HepG2 (cell line): ENCODE data around the gene TP73.

Source experiments
- ARNT2 ChIP-seq: sonication (generic); formaldehyde crosslinking; IDR thresholded peaks from 2 replicates; pipeline ENCODE4 v1.8.0; 2022; ENCODE audit warnings: mild to moderate bottlenecking, low read depth, missing genetic modification reagents, moderate library complexity
- CTCF ChIP-seq: sonication (generic); formaldehyde crosslinking; IDR thresholded peaks from 2 replicates; pipeline ENCODE4 v1.5.0; 2020; ENCODE audit warnings: mild to moderate bottlenecking, missing genetic modification reagents, moderate library complexity
- GTF2F1 ChIP-seq: fragments of 150-350 bp; IDR thresholded peaks from 2 replicates; pipeline ENCODE4 v1.6.1; 2014; ENCODE audit warnings: low read length
- KDM1A ChIP-seq: IDR thresholded peaks from 2 replicates; pipeline ENCODE4 v1.6.1; 2016; ENCODE audit warnings: missing compliant biosample characterization
- KDM4B ChIP-seq: sonication (generic); formaldehyde crosslinking; IDR thresholded peaks from 2 replicates; pipeline ENCODE4 v1.4.0; 2020; ENCODE audit warnings: missing genetic modification reagents
- MED1 ChIP-seq: sonication (generic); formaldehyde crosslinking; IDR thresholded peaks from 2 replicates; pipeline ENCODE4 v1.4.0; 2020; ENCODE audit warnings: missing genetic modification reagents
- POLR2AphosphoS5 ChIP-seq: IDR thresholded peaks from 2 replicates; pipeline ENCODE4 v1.6.1; 2012; ENCODE audit warnings: low read depth, low read length
- PTBP1 ChIP-seq: fragments of 200-400 bp; formaldehyde crosslinking; IDR thresholded peaks from 2 replicates; pipeline ENCODE4 v1.6.1; 2018; ENCODE audit warnings: low read length, low read depth; ENCODE audit not compliant: poor library complexity, severe bottlenecking
- SIX1 ChIP-seq: sonication (generic); formaldehyde crosslinking; IDR thresholded peaks from 2 replicates; pipeline ENCODE4 v1.4.0; 2020; ENCODE audit warnings: missing genetic modification reagents, borderline replicate concordance
- SP1 ChIP-seq, 2 experiments: fragments of 450-650 bp in 1 of 2; sonication (generic) in 1 of 2; formaldehyde crosslinking in 1 of 2; IDR thresholded peaks; 2 replicates each; pipeline versions ENCODE4 v1.4.0 to v1.6.1; 2016 to 2020; ENCODE audit warnings: missing genetic modification reagents in 1 of 2
- ZBTB33 ChIP-seq: sonication (generic); formaldehyde crosslinking; IDR thresholded peaks from 2 replicates; pipeline ENCODE4 v1.4.0; 2020; ENCODE audit warnings: missing genetic modification reagents
- ZBTB7A ChIP-seq: sonication (generic); formaldehyde crosslinking; IDR thresholded peaks from 2 replicates; pipeline ENCODE4 v1.8.0; 2022; ENCODE audit warnings: mild to moderate bottlenecking, missing genetic modification reagents
- ZNF253 ChIP-seq: sonication (generic); formaldehyde crosslinking; IDR thresholded peaks from 2 replicates; pipeline ENCODE4 v1.8.0; 2022; ENCODE audit warnings: mild to moderate bottlenecking, missing genetic modification reagents, borderline replicate concordance
- TF ChIP-seq, protein P1 (sequence below): sonication (generic); formaldehyde crosslinking; IDR thresholded peaks from 2 replicates; pipeline ENCODE4 v1.4.0; 2020; ENCODE audit warnings: mild to moderate bottlenecking, missing genetic modification reagents

GRCh38 chr1:3654549-3655281 lies 2.4 kb downstream of the TP73 start:
- TF ChIP-seq SIX1 (CRISPR knock-in tag) (no peak), GTF2F1 (no peak), KDM1A (CRISPR knock-in tag) (no peak), CTCF (CRISPR knock-in tag) (no peak), ZBTB33 (no peak), MED1 (CRISPR knock-in tag) (no peak), SP1 (IDR thresholded peaks at IDR 0.05) (no peak), SP1 (CRISPR knock-in tag; IDR thresholded peaks at IDR 0.05) (no peak), ZNF253 (CRISPR knock-in tag) (no peak), ARNT2 (CRISPR knock-in tag) (no peak), KDM4B (CRISPR knock-in tag) (no peak), POLR2AphosphoS5 (no peak), ZBTB7A (CRISPR knock-in tag) (no peak), PTBP1 (no peak)
- TF ChIP-seq, protein P1, sequence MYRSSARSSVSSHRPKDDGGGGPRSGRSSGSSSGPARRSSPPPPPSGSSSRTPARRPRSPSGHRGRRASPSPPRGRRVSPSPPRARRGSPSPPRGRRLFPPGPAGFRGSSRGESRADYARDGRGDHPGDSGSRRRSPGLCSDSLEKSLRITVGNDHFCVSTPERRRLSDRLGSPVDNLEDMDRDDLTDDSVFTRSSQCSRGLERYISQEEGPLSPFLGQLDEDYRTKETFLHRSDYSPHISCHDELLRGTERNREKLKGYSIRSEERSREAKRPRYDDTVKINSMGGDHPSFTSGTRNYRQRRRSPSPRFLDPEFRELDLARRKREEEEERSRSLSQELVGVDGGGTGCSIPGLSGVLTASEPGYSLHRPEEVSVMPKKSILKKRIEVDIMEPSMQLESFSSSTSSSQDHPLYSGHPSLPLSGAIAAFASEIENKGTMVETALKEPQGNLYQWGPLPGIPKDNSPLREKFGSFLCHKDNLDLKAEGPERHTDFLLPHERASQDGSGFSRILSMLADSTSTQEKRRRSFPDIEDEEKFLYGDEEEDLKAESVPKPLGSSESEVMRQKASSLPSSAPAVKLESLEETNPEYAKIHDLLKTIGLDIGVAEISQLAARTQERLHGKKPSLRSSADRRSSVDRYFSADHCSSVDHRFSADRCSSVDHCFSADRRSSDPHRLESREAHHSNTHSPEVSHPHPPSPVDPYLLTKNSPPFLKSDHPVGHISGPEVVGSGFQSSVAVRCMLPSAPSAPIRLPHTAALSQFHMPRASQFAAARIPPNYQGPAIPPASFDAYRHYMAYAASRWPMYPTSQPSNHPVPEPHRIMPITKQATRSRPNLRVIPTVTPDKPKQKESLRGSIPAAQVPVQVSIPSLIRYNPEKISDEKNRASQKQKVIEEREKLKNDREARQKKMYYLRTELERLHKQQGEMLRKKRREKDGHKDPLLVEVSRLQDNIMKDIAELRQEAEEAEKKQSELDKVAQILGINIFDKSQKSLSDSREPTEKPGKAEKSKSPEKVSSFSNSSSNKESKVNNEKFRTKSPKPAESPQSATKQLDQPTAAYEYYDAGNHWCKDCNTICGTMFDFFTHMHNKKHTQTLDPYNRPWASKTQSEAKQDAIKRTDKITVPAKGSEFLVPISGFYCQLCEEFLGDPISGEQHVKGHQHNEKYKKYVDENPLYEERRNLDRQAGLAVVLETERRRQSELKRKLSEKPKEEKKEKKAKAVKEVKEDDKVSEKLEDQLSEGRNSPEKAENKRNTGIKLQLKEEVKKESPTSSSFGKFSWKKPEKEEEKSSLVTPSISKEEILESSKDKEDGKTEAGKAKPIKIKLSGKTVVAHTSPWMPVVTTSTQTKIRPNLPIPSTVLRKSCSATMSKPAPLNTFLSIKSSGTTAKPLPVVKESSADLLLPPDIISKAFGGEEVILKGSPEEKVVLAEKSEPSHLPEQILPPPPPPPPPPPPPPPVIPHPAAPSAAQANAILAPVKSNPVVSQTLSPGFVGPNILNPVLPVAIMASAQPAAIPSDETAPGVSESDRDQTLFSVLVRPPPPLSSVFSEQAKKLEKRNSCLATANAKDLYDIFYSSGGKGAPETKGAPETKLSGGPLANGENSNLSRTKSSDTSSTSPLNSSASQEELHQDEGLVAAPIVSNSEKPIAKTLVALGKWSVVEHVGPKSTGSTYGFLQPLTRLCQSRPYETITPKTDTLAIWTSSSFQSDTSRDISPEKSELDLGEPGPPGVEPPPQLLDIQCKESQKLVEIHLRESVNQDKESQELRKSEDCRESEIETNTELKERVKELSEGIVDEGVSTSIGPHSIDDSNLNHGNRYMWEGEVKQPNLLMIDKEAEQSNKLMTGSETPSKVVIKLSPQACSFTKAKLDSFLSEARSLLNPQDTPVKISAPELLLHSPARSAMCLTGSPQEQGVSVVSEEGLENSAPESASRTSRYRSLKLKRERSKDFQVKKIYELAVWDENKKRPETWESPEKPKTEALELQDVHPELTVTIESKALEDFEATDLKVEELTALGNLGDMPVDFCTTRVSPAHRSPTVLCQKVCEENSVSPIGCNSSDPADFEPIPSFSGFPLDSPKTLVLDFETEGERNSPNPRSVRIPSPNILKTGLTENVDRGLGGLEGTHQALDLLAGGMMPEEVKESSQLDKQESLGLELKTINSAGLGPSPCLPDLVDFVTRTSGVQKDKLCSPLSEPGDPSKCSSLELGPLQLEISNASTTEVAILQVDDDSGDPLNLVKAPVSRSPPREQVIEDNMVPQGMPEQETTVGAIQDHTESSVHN (CRISPR knock-in tag) = no peak
